Measurements from ENCODE around the gene LIN37. TPM values are rescaled to one million over a fixed set of nuclear protein-coding genes. Genes with fewer than 3 reads are reported as not detected.

The LIN37 gene
- total and polyA plus RNA-seq, 3 donors from 2014 or later = 24.8 to 30.2 (median 30.2) TPM

GRCh38 chr19:35738887-35739229, 9.5 kb upstream of the LIN37 start:
- Histone ChIP-seq H3K36me3 (ENCODE audit: low read depth, missing control alignments) (no peaks in the 10 kb centered on the region), H3K27ac (no peak overlapping the region), H3K4me1 (peaks cover 6% of the 10 kb centered on the region), H3K9me3 (no peaks in the 10 kb centered on the region), H3K27me3 (no peaks in the 10 kb centered on the region), H3K4me3 (no peak overlapping the region)
- no peak for DNase-seq
- no peak for TF ChIP-seq POLR2A (IDR thresholded peaks at IDR 0.05)
- TF ChIP-seq CTCF (IDR thresholded peaks at IDR 0.05) = no peak
- 40 to 79% methylated on average over 1 to 2 of the region's 2 CpGs for WGBS, 2 donors
- intact Hi-C loops (cut with DNase I; ENCODE audit: low total_unique reads) = no loop called here

GRCh38 chr19:35739275-35740107, 8.9 kb upstream of the LIN37 start:
- intact Hi-C loops (cut with DNase I; ENCODE audit: low total_unique reads) = no loop called here
- Histone ChIP-seq H3K9me3 (no peaks in the 10 kb centered on the region), H3K27me3 (no peaks in the 10 kb centered on the region), H3K4me1 (peaks cover 6% of the 10 kb centered on the region), H3K27ac (no peak overlapping the region), H3K36me3 (ENCODE audit: low read depth, missing control alignments) (no peaks in the 10 kb centered on the region), H3K4me3 (peak overlapping the region in 1 of 2 donors; percentile 56)
- DNase-seq = no peak
- TF ChIP-seq POLR2A (IDR thresholded peaks at IDR 0.05) (no peak), CTCF (IDR thresholded peaks at IDR 0.05) (no peak)
- 51 to 57% methylated on average over 11 to 29 of the region's 29 CpGs for WGBS, 2 donors

GRCh38 chr19:35740108-35740422, 8.3 kb upstream of the LIN37 start:
- WGBS, 2 donors = 3 to 4% methylated on average over 6 to 14 of the region's 16 CpGs
- H3K36me3 ChIP-seq (ENCODE audit: low read depth, missing control alignments) = no peaks in the 10 kb centered on the region

GRCh38 chr19:35740423-35741202, 7.8 kb upstream of the LIN37 start:
- H3K4me1 ChIP-seq = peaks cover 6% of the 10 kb centered on the region
- H3K27me3 ChIP-seq = no peaks in the 10 kb centered on the region
- no peaks in the 10 kb centered on the region for H3K36me3 ChIP-seq (ENCODE audit: low read depth, missing control alignments)
- 0 to 1% methylated on average over 39 to 61 of the region's 63 CpGs for WGBS, 2 donors
- peak overlapping the region in 1 of 2 donors; percentile 50 for H3K27ac ChIP-seq
- H3K4me3 ChIP-seq = peak overlapping the region; percentile 50 to 56
- no peak for TF ChIP-seq POLR2A (IDR thresholded peaks at IDR 0.05)
- no peak for TF ChIP-seq CTCF (IDR thresholded peaks at IDR 0.05)
- intact Hi-C loops (cut with DNase I; ENCODE audit: low total_unique reads) = no loop called here
- DNase-seq = peak; percentile 99
- no peaks in the 10 kb centered on the region for H3K9me3 ChIP-seq

More at GRCh38 chr19:35740108-35740422, 8.3 kb upstream of the LIN37 start:
- peaks cover 6% of the 10 kb centered on the region for H3K4me1 ChIP-seq
- H3K27ac ChIP-seq = peak overlapping the region in 1 of 2 donors; percentile 50
- no peaks in the 10 kb centered on the region for H3K9me3 ChIP-seq
- intact Hi-C loops (cut with DNase I; ENCODE audit: low total_unique reads) = no loop called here
- H3K27me3 ChIP-seq = no peaks in the 10 kb centered on the region
- no peak for TF ChIP-seq POLR2A (IDR thresholded peaks at IDR 0.05)
- DNase-seq = no peak
- peak overlapping the region; percentile 50 to 56 for H3K4me3 ChIP-seq

- no peak for DNase-seq
- Histone ChIP-seq H3K36me3 (ENCODE audit: low read depth, missing control alignments) (no peaks in the 10 kb centered on the region), H3K4me3 (peak overlapping the region; percentile 50 to 56), H3K27ac (no peak overlapping the region), H3K9me3 (no peaks in the 10 kb centered on the region), H3K4me1 (peaks cover 10% of the 10 kb centered on the region), H3K27me3 (no peaks in the 10 kb centered on the region)
- intact Hi-C loops (cut with DNase I; ENCODE audit: low total_unique reads) = no loop called here
- TF ChIP-seq CTCF (IDR thresholded peaks at IDR 0.05) (no peak), POLR2A (IDR thresholded peaks at IDR 0.05) (no peak)
- 7 to 17% methylated on average over 12 of the region's 12 CpGs for WGBS, 2 donors
Observed at GRCh38 chr19:35741203-35741515, 7.2 kb upstream of the LIN37 start.

All from testis (tissue), 3 donors.